ENCODE results near the gene SUSD3. TPM values are rescaled to one million over a fixed set of nuclear protein-coding genes. Genes with fewer than 3 reads are reported as not detected.
"Not testable (repeated sequence)": the region's sequence is repeated elsewhere in the genome, so short reads cannot be mapped to it uniquely, and the experiment has no call there.

SUSD3 gene
- total RNA-seq, 1 experiment from 2014 or later = 5.0 TPM

DNA sequence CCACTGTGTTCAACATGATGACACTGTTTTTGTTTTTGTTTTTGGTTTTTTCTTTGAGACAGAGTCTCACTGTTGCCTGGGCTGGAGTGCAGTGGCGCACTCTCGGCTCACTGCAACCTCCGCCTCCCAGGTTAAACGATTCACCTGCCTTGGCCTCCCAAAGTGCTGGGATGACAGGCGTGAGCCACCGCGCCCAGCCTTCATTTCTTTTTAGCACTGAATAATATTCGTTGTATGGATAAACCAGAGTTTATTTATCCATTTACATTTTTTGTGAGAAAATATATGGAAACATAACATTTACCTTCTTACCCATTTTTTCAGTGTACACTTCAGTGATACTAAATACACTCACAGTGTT is 41.8 kb downstream of the SUSD3 start:
- no peaks in the 10 kb centered on the region for H3K9me3 ChIP-seq (ENCODE audit: control insufficient read depth, insufficient read depth, low read depth, low read length)
- in situ Hi-C loops (cut with HindIII; ENCODE audit: low pct_unique_long_range_greater_than_20kb, low sequenced_read_pairs) = no loop called here
- H3K27me3 ChIP-seq (ENCODE audit: control insufficient read depth, insufficient read depth, low read length) = no peaks in the 10 kb centered on the region
- no peak for DNase-seq (ENCODE audit: low read depth, low spot score)
- ChIA-PET POLR2A (no interaction called here), CTCF (no interaction called here)
- intact Hi-C loops (cut with micrococcal nuclease; ENCODE audit: unreplicated experiment) = no loop called here
- ATAC-seq = no peak
- no peak overlapping the region for H3K27ac ChIP-seq (ENCODE audit: low read length)
- TF ChIP-seq POLR2AphosphoS5 (IDR thresholded peaks at IDR 0.05; ENCODE audit: low read depth, low read length) (no peak), SIN3A (IDR thresholded peaks at IDR 0.05; ENCODE audit: borderline replicate concordance, insufficient read depth, low read depth, low read length) (no peak), TCF7L2 (IDR thresholded peaks at IDR 0.05; ENCODE audit: low read depth, low read length) (no peak)
- TF ChIP-seq, protein P1, sequence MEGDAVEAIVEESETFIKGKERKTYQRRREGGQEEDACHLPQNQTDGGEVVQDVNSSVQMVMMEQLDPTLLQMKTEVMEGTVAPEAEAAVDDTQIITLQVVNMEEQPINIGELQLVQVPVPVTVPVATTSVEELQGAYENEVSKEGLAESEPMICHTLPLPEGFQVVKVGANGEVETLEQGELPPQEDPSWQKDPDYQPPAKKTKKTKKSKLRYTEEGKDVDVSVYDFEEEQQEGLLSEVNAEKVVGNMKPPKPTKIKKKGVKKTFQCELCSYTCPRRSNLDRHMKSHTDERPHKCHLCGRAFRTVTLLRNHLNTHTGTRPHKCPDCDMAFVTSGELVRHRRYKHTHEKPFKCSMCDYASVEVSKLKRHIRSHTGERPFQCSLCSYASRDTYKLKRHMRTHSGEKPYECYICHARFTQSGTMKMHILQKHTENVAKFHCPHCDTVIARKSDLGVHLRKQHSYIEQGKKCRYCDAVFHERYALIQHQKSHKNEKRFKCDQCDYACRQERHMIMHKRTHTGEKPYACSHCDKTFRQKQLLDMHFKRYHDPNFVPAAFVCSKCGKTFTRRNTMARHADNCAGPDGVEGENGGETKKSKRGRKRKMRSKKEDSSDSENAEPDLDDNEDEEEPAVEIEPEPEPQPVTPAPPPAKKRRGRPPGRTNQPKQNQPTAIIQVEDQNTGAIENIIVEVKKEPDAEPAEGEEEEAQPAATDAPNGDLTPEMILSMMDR (IDR thresholded peaks at IDR 0.05) = no peak
- TF ChIP-seq, protein P2, sequence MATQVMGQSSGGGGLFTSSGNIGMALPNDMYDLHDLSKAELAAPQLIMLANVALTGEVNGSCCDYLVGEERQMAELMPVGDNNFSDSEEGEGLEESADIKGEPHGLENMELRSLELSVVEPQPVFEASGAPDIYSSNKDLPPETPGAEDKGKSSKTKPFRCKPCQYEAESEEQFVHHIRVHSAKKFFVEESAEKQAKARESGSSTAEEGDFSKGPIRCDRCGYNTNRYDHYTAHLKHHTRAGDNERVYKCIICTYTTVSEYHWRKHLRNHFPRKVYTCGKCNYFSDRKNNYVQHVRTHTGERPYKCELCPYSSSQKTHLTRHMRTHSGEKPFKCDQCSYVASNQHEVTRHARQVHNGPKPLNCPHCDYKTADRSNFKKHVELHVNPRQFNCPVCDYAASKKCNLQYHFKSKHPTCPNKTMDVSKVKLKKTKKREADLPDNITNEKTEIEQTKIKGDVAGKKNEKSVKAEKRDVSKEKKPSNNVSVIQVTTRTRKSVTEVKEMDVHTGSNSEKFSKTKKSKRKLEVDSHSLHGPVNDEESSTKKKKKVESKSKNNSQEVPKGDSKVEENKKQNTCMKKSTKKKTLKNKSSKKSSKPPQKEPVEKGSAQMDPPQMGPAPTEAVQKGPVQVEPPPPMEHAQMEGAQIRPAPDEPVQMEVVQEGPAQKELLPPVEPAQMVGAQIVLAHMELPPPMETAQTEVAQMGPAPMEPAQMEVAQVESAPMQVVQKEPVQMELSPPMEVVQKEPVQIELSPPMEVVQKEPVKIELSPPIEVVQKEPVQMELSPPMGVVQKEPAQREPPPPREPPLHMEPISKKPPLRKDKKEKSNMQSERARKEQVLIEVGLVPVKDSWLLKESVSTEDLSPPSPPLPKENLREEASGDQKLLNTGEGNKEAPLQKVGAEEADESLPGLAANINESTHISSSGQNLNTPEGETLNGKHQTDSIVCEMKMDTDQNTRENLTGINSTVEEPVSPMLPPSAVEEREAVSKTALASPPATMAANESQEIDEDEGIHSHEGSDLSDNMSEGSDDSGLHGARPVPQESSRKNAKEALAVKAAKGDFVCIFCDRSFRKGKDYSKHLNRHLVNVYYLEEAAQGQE (IDR thresholded peaks at IDR 0.05; ENCODE audit: insufficient read depth in 1 of 2, low read depth in 2 of 2, low read length in 1 of 2) = no peak
- no peak overlapping the region for H3K4me3 ChIP-seq (ENCODE audit: low read depth in 2 of 2, low read length in 2 of 2)
- H3K36me3 ChIP-seq (ENCODE audit: control insufficient read depth, insufficient read depth, low read length) = peaks cover 4% of the 10 kb centered on the region; the same call in 1 of the 2 replicates
- H3K4me1 ChIP-seq (ENCODE audit: control insufficient read depth, insufficient read depth, low read length) = peaks cover 19% of the 10 kb centered on the region
- no TSS peak for BruUV-seq (replicated peaks)

DNA sequence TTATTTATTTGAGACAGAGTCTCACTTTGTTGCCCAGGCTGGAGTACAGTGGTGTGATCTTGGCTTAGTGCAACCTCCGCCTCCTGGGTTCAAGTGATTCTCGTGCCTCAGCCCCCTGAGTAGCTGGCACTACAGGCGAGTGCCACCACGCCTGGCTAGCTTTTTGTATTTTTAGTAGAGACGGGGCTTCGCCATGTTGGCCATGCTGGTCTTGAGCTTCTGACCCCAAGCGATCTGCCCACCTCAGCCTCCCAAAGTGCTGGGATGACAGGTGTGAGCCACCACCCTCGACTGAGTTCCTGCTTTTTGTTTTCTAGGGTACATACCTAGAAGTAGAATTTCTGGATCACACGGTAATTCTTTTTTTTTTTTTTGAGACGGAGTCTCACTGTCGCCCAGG is 42.6 kb downstream of the SUSD3 start:
- H3K36me3 ChIP-seq (ENCODE audit: control insufficient read depth, insufficient read depth, low read length); H3K27me3 ChIP-seq (ENCODE audit: control insufficient read depth, insufficient read depth, low read length); BruUV-seq (replicated peaks); intact Hi-C loops (cut with micrococcal nuclease; ENCODE audit: unreplicated experiment); H3K4me3 ChIP-seq (ENCODE audit: low read depth in 2 of 2, low read length in 2 of 2); in situ Hi-C loops (cut with HindIII; ENCODE audit: low pct_unique_long_range_greater_than_20kb, low sequenced_read_pairs); DNase-seq (ENCODE audit: low read depth, low spot score); H3K27ac ChIP-seq (ENCODE audit: low read length); H3K9me3 ChIP-seq (ENCODE audit: control insufficient read depth, insufficient read depth, low read depth, low read length); ATAC-seq; CTCF ChIA-PET: not testable (repeated sequence)
- POLR2A ChIA-PET = interaction anchor here (0.6 kb wide), 1 partner anchor 65 kb away, joined by 5 read pairs; no protein-coding TSS in a partner anchor
- H3K4me1 ChIP-seq (ENCODE audit: control insufficient read depth, insufficient read depth, low read length) = peaks cover 19% of the 10 kb centered on the region

DNA sequence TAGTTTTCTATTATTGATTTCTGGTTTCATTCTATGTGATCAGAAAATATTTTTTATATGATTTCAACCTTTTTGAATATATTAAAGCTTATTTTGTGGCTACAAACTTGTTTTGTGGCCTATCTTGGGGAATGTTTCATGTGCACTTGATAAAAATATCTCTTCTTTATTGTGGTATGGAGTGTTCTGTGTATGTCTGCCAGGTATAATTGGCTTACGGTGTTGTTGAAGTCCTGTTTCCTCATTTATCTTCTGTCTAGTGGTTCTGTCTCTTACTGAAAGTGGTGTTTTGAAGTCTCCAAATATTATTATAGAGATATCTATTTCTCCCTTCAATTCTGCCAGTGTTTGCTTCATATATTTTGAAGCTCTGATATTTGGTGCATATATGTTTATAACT is 47.1 kb downstream of the SUSD3 start:
- POLR2A ChIA-PET = no interaction called here
- in situ Hi-C loops (cut with HindIII; ENCODE audit: low pct_unique_long_range_greater_than_20kb, low sequenced_read_pairs) = no loop called here
- no peaks in the 10 kb centered on the region for H3K36me3 ChIP-seq (ENCODE audit: control insufficient read depth, insufficient read depth, low read length)

More for the DNA sequence above, 47.1 kb downstream of the SUSD3 start:
- Histone ChIP-seq H3K4me3 (ENCODE audit: low read depth in 2 of 2, low read length in 2 of 2) (no peak overlapping the region), H3K27me3 (ENCODE audit: control insufficient read depth, insufficient read depth, low read length) (no peaks in the 10 kb centered on the region), H3K4me1 (ENCODE audit: control insufficient read depth, insufficient read depth, low read length) (no peaks in the 10 kb centered on the region), H3K9me3 (ENCODE audit: control insufficient read depth, insufficient read depth, low read depth, low read length) (no peaks in the 10 kb centered on the region), H3K27ac (ENCODE audit: low read length) (no peak overlapping the region)
- no TSS peak for BruUV-seq (replicated peaks)
- TF ChIP-seq, protein P1 (IDR thresholded peaks at IDR 0.05) = no peak
- no peak for TF ChIP-seq POLR2AphosphoS5 (IDR thresholded peaks at IDR 0.05; ENCODE audit: low read depth, low read length)
- TF ChIP-seq TCF7L2 (IDR thresholded peaks at IDR 0.05; ENCODE audit: low read depth, low read length) = no peak
- TF ChIP-seq, protein P2 (IDR thresholded peaks at IDR 0.05; ENCODE audit: insufficient read depth in 1 of 2, low read depth in 2 of 2, low read length in 1 of 2) = no peak
- no peak for TF ChIP-seq SIN3A (IDR thresholded peaks at IDR 0.05; ENCODE audit: borderline replicate concordance, insufficient read depth, low read depth, low read length)
- intact Hi-C loops (cut with micrococcal nuclease; ENCODE audit: unreplicated experiment) = no loop called here
- DNase-seq (ENCODE audit: low read depth, low spot score) = no peak
- CTCF ChIA-PET = interaction anchor here (0.6 kb wide), 1 partner anchor 49 kb away, joined by 3 read pairs; no protein-coding TSS in a partner anchor
- ATAC-seq = no peak
